H9 (cell line): ENCODE data around the gene ILDR2. TPM values are rescaled to one million over a fixed set of nuclear protein-coding genes. Genes with fewer than 3 reads are reported as not detected.
A peak's percentile ranks its signal among the peaks of the same experiment; 100 is the strongest.

Experiments used
- DNase-seq: peaks from one replicate; pipeline ENCODE4 v3.0.0-alpha.2; 2017
- H2AFZ ChIP-seq: one replicate; pipeline ENCODE4 v1.6.1; 2013; ENCODE audit warnings: mild to moderate bottlenecking, low read length, control low read depth, moderate library complexity
- H2AK5ac ChIP-seq: 2 replicates; pipeline ENCODE4 v1.6.1; 2013; ENCODE audit warnings: low read length, control low read depth, mixed read lengths; ENCODE audit not compliant: insufficient read length
- H2BK120ac ChIP-seq: one replicate; pipeline ENCODE4 v1.6.1; 2013; ENCODE audit warnings: low read depth, mild to moderate bottlenecking, low read length, control low read depth, inconsistent platforms; ENCODE audit not compliant: poor library complexity, severe bottlenecking
- H2BK12ac ChIP-seq: 2 replicates; pipeline ENCODE4 v1.6.1; 2013; ENCODE audit warnings: low read length, control low read depth, mixed read lengths, low read depth; ENCODE audit not compliant: insufficient read length
- H2BK15ac ChIP-seq: 2 replicates; pipeline ENCODE4 v1.6.1; 2013; ENCODE audit warnings: low read depth, low read length, control low read depth
- H2BK20ac ChIP-seq: one replicate; pipeline ENCODE4 v1.6.1; 2013; ENCODE audit warnings: low read depth, mild to moderate bottlenecking, low read length, control low read depth, inconsistent platforms; ENCODE audit not compliant: poor library complexity, severe bottlenecking
- H2BK5ac ChIP-seq: 2 replicates; pipeline ENCODE4 v1.6.1; 2013; ENCODE audit warnings: low read length, control low read depth, mixed read lengths; ENCODE audit not compliant: insufficient read length
- H3K14ac ChIP-seq: 2 replicates; pipeline ENCODE4 v1.6.1; 2013; ENCODE audit warnings: low read length, control low read depth; ENCODE audit not compliant: insufficient read depth
- H3K18ac ChIP-seq: 2 replicates; pipeline ENCODE4 v1.6.1; 2013; ENCODE audit warnings: low read depth, mild to moderate bottlenecking, mixed read lengths, low read length, control low read depth; ENCODE audit not compliant: insufficient read length
- H3K23ac ChIP-seq: 2 replicates; pipeline ENCODE4 v1.6.1; 2013; ENCODE audit warnings: low read length, control low read depth, mixed read lengths, low read depth; ENCODE audit not compliant: insufficient read length
- H3K23me2 ChIP-seq: 2 replicates; pipeline ENCODE4 v1.6.1; 2013; ENCODE audit warnings: low read depth, mild to moderate bottlenecking, mixed read lengths, low read length, control low read depth; ENCODE audit not compliant: insufficient read length, poor library complexity, severe bottlenecking
- H3K27ac ChIP-seq: 2 replicates; pipeline ENCODE4 v1.5.1; 2013; ENCODE audit warnings: low read length, control low read depth, mixed read lengths, low read depth; ENCODE audit not compliant: insufficient read length
- H3K27me3 ChIP-seq: 2 replicates; pipeline ENCODE4 v1.6.1; 2013; ENCODE audit warnings: low read length, control low read depth, inconsistent platforms; ENCODE audit not compliant: insufficient read depth
- H3K4ac ChIP-seq: 2 replicates; pipeline ENCODE4 v1.6.1; 2013; ENCODE audit warnings: low read depth, mild to moderate bottlenecking, control low read depth, inconsistent platforms, low read length, moderate library complexity
- H3K4me1 ChIP-seq: 2 replicates; pipeline ENCODE4 v1.6.1; 2013; ENCODE audit warnings: low read length, control low read depth, inconsistent platforms; ENCODE audit not compliant: insufficient read depth
- H3K4me2 ChIP-seq: 2 replicates; pipeline ENCODE4 v1.6.1; 2013; ENCODE audit warnings: low read length, control low read depth, mixed read lengths; ENCODE audit not compliant: insufficient read length, insufficient read depth
- H3K56ac ChIP-seq: 2 replicates; pipeline ENCODE4 v1.6.1; 2013; ENCODE audit warnings: low read depth, mild to moderate bottlenecking, mixed read lengths, low read length, control low read depth; ENCODE audit not compliant: insufficient read length
- H3K79me1 ChIP-seq: 2 replicates; pipeline ENCODE4 v1.6.1; 2013; ENCODE audit warnings: low read depth, mild to moderate bottlenecking, moderate library complexity, low read length, control low read depth, inconsistent platforms; ENCODE audit not compliant: insufficient read depth, poor library complexity, severe bottlenecking
- H3K79me2 ChIP-seq: 2 replicates; pipeline ENCODE4 v1.6.1; 2013; ENCODE audit warnings: low read length, control low read depth, inconsistent platforms; ENCODE audit not compliant: insufficient read depth
- H3K9ac ChIP-seq: 2 replicates; pipeline ENCODE4 v1.6.1; 2013; ENCODE audit warnings: low read length, control low read depth, mixed read lengths; ENCODE audit not compliant: insufficient read length; ENCODE audit errors: extremely low read depth
- H3K9me3 ChIP-seq: one replicate; pipeline ENCODE4 v1.6.1; 2013; ENCODE audit warnings: low read depth, low read length, inconsistent platforms; ENCODE audit not compliant: control insufficient read depth
- H3T11ph ChIP-seq: one replicate; pipeline ENCODE4 v1.6.1; 2013; ENCODE audit warnings: mild to moderate bottlenecking, low read length, control low read depth, inconsistent platforms
- H4K20me1 ChIP-seq: one replicate; pipeline ENCODE4 v1.6.1; 2013; ENCODE audit not compliant: control insufficient read depth, insufficient read length, insufficient read depth
- H4K5ac ChIP-seq: 2 replicates; pipeline ENCODE4 v1.6.1; 2013; ENCODE audit warnings: low read depth, mild to moderate bottlenecking, mixed read lengths, low read length, control low read depth; ENCODE audit not compliant: insufficient read length
- H4K8ac ChIP-seq: replicated peaks from 2 replicates; pipeline ENCODE4 v1.6.1; 2013; ENCODE audit warnings: low read length, control low read depth, mixed read lengths, low read depth; ENCODE audit not compliant: insufficient read length
- H4K91ac ChIP-seq: 2 replicates; pipeline ENCODE4 v1.6.1; 2013; ENCODE audit warnings: low read depth, mild to moderate bottlenecking, moderate library complexity, mixed read lengths, low read length, control low read depth; ENCODE audit not compliant: insufficient read length
- H3K27ac Mint-ChIP-seq, 3 experiments: 2 replicates in 2 of 3; 3 replicates in 1 of 3; pipeline ENCODE4 v1.8.0; 2020 to 2021; ENCODE audit warnings: mixed read lengths in 3 of 3, mild to moderate bottlenecking in 1 of 3, moderate library complexity in 1 of 3
- H3K27me3 Mint-ChIP-seq: 2 replicates; pipeline ENCODE4 v1.8.0; 2021; ENCODE audit warnings: low read depth, mild to moderate bottlenecking, moderate library complexity, mixed read lengths
- H3K36me3 Mint-ChIP-seq, 3 experiments: 2 replicates in 2 of 3; 3 replicates in 1 of 3; pipeline ENCODE4 v1.8.0; 2020 to 2021; ENCODE audit warnings: low read depth in 3 of 3, mixed read lengths in 3 of 3; ENCODE audit not compliant: insufficient read depth in 1 of 3
- H3K4me1 Mint-ChIP-seq, 2 experiments: 2 replicates each; pipeline ENCODE4 v1.8.0; 2020; ENCODE audit warnings: mixed read lengths in 2 of 2
- H3K4me3 Mint-ChIP-seq, 2 experiments: 2 replicates in 1 of 2; 3 replicates in 1 of 2; pipeline ENCODE4 v1.8.0; 2020 to 2021; ENCODE audit warnings: mild to moderate bottlenecking in 2 of 2, mixed read lengths in 2 of 2, moderate library complexity in 1 of 2
- H3K9me3 Mint-ChIP-seq, 2 experiments: 2 replicates in 1 of 2; 3 replicates in 1 of 2; pipeline ENCODE4 v1.8.0; 2020; ENCODE audit warnings: mild to moderate bottlenecking in 2 of 2, mixed read lengths in 2 of 2, moderate library complexity in 1 of 2
- WGBS: extraction: QIAGEN DNeasy Blood & Tissue Kit; methylation state at CpG from one replicate; pipeline ENCODE4 v1.1.7; 2013; ENCODE audit warnings: missing lambda C conversion rate, low lambda C conversion rate, mixed read lengths; ENCODE audit not compliant: insufficient read length; ENCODE audit errors: extremely low coverage; 5-methylcytosine and 5-hydroxymethylcytosine counted together
- total RNA-seq: library from RNA; stranded (reverse); gene quantifications from 2 replicates; pipeline ENCODE4 v1.2.1, GENCODE V29; 2021
- TF ChIP-seq, protein P1 (sequence below): fragments of 200-600 bp; sonication (generic); conservative IDR thresholded peaks from 3 replicates; pipeline ENCODE4 v1.8.0; 2021; ENCODE audit warnings: antibody characterized with exemption, mild to moderate bottlenecking

ILDR2 gene
- total RNA-seq, 1 experiment from 2014 or later, result 1.1 TPM

DNA sequence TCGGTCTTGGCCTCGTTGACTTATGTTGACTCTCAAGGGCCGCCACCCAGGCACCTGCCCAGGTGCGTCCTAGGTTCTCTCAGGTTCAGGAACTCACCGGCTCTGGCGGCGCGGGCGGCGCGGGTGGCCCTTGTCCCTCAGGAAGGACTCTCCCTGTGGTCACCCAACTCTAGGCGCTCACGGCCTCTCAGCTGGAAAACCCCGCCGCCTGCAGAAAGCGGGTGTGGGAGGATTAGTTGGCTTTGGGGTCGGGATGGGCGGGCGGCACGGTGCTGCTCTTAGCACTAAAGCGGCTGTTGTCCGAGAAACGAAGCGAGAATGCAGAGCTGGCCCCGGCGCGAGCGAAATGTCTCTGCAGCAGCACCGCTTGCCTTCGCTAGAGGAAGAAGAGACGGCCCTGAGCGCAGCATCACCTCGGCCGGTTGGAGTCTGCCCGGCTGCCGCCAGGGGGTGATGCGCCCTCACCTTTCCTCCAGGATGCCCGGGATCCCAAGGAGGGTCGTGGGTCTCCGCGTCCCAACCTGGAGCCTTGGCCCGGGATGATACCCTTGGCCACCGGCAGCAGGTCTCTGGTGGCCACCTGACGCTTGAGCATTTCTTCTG lies 91.2 kb downstream of the ILDR2 start:
- no peak overlapping the region for H2BK15ac ChIP-seq
- Mint-ChIP-seq H3K27me3 (peaks cover 40% of the 10 kb centered on the region), H3K9me3 (no peaks in the 10 kb centered on the region), H3K36me3 (no peaks in the 10 kb centered on the region), H3K27ac (no peak overlapping the region), H3K4me1 (peaks cover 0 to 6% of the 10 kb centered on the region in 2 experiments; a peak in 2 of 4 replicates), H3K4me3 (peak overlapping the region; percentile 53 to 55; a peak in 4 of 5 replicates)
- TF ChIP-seq, protein P1, sequence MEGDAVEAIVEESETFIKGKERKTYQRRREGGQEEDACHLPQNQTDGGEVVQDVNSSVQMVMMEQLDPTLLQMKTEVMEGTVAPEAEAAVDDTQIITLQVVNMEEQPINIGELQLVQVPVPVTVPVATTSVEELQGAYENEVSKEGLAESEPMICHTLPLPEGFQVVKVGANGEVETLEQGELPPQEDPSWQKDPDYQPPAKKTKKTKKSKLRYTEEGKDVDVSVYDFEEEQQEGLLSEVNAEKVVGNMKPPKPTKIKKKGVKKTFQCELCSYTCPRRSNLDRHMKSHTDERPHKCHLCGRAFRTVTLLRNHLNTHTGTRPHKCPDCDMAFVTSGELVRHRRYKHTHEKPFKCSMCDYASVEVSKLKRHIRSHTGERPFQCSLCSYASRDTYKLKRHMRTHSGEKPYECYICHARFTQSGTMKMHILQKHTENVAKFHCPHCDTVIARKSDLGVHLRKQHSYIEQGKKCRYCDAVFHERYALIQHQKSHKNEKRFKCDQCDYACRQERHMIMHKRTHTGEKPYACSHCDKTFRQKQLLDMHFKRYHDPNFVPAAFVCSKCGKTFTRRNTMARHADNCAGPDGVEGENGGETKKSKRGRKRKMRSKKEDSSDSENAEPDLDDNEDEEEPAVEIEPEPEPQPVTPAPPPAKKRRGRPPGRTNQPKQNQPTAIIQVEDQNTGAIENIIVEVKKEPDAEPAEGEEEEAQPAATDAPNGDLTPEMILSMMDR, result peak; percentile 97
- no peaks in the 10 kb centered on the region for H3K79me1 ChIP-seq
- H3K27ac ChIP-seq, result no peak overlapping the region
- H4K20me1 ChIP-seq, result no peaks in the 10 kb centered on the region
- H3K18ac ChIP-seq, result no peak overlapping the region
- H3K56ac ChIP-seq, result no peak overlapping the region
- H3K9me3 ChIP-seq, result no peaks in the 10 kb centered on the region
- no peak overlapping the region for H3K23ac ChIP-seq
- no peak overlapping the region for H4K8ac ChIP-seq
- H3T11ph ChIP-seq, result no peak overlapping the region
- H3K27me3 ChIP-seq, result peaks cover 4% of the 10 kb centered on the region; the same call in 1 of the 2 replicates
- no peak overlapping the region for H2BK12ac ChIP-seq
- H2BK20ac ChIP-seq, result no peak overlapping the region
- no peak overlapping the region for H2BK5ac ChIP-seq
- peak overlapping the region; percentile 24 for H3K4me2 ChIP-seq
- peak; percentile 91 for DNase-seq
- no peak overlapping the region for H2AK5ac ChIP-seq
- H4K5ac ChIP-seq, result no peak overlapping the region
- WGBS, result no CpG with 5 or more reads among the region's 44 CpGs
- H2BK120ac ChIP-seq, result no peak overlapping the region
- no peak overlapping the region for H4K91ac ChIP-seq
- H3K23me2 ChIP-seq, result no peaks in the 10 kb centered on the region
- H3K4me1 ChIP-seq, result no peaks in the 10 kb centered on the region
- no peaks in the 10 kb centered on the region for H3K79me2 ChIP-seq
- peak overlapping the region; percentile 44; the same call in 1 of the 2 replicates for H3K14ac ChIP-seq
- H2AFZ ChIP-seq, result no peak overlapping the region
- H3K4ac ChIP-seq, result no peak overlapping the region
- H3K9ac ChIP-seq, result no peak overlapping the region
